HepG2 (cell line): Measurements from ENCODE around the gene SULT2A1. TPM values are rescaled to one million over a fixed set of nuclear protein-coding genes. Genes with fewer than 3 reads are reported as not detected.

Experiments used
- ATAC-seq: fragments of 200-7000 bp; cut with Tn5 transposase; 3 replicates; pipeline ENCODE4 v1.9.1; 2020; ENCODE audit warnings: mild to moderate bottlenecking, moderate library complexity
- BruUV-seq: library from RNA; stranded (reverse); fragments of 400-500 nt; replicated peaks from 2 replicates; lab custom pipeline; 2021; lab: Mats Ljungman, UMichigan
- CTCF ChIA-PET: fragments of 300-600 bp; formaldehyde crosslinking; extraction: SDS; loops from one replicate; lab custom pipeline; 2021; ENCODE audit warnings: low total read pairs, inconsistent platforms, low intra/inter-chr PET ratio; lab: Yijun Ruan, JAX
- POLR2A ChIA-PET: fragments of 350-600 bp; sonication (Branson Sonifier 250); formaldehyde crosslinking; loops from one replicate; lab custom pipeline; 2020; ENCODE audit warnings: antibody characterized with exemption, inconsistent platforms; lab: Yijun Ruan, JAX
- DNase-seq: peaks from one replicate; pipeline ENCODE4 v3.0.0-alpha.2; 2015; ENCODE audit warnings: low spot score
- FAIRE-seq: peaks from 3 replicates; lab custom pipeline; 2011; peaks lifted over from hg19 to GRCh38; lab: Jason Lieb, UNC
- H2AFZ ChIP-seq: one replicate; pipeline ENCODE4 v1.6.1; 2011; ENCODE audit warnings: low read length, inconsistent platforms
- H3K27ac ChIP-seq: fragments of 300-600 bp; 3 replicates; pipeline ENCODE4 v1.8.0; 2011; ENCODE audit warnings: mixed run types, mild to moderate bottlenecking, mixed read lengths, low read length, inconsistent platforms; ENCODE audit not compliant: insufficient read depth; ENCODE audit errors: extremely low read length
- H3K27me3 ChIP-seq, 2 experiments: fragments of 200-600 bp in 1 of 2; 2 replicates in 1 of 2; 3 replicates in 1 of 2; pipeline versions ENCODE4 v1.6.0 to v1.8.0; 2011; ENCODE audit warnings: low read length in 2 of 2, mild to moderate bottlenecking in 2 of 2, moderate library complexity in 2 of 2, inconsistent platforms in 1 of 2; ENCODE audit not compliant: insufficient read depth in 2 of 2, control insufficient read depth in 1 of 2
- H3K36me3 ChIP-seq, 2 experiments: fragments of 200-600 bp in 1 of 2; replicated peaks in 1 of 2; 2 replicates in 1 of 2; 3 replicates in 1 of 2; pipeline versions ENCODE4 v1.5.1 to v1.8.0; 2011; ENCODE audit warnings: low read length in 2 of 2, inconsistent platforms in 1 of 2; ENCODE audit not compliant: insufficient read depth in 2 of 2, control insufficient read depth in 1 of 2
- H3K4me1 ChIP-seq: 2 replicates; pipeline ENCODE4 v1.5.1; 2012; ENCODE audit warnings: low read length, inconsistent platforms; ENCODE audit not compliant: insufficient read depth
- H3K4me2 ChIP-seq: 2 replicates; pipeline ENCODE4 v1.6.0; 2011; ENCODE audit warnings: low read depth, low read length, inconsistent platforms
- H3K4me3 ChIP-seq, 3 experiments: fragments of 200-600 bp in 1 of 3; sonication (generic), shearing (Covaris generic) in 1 of 3; replicated peaks in 1 of 3; 2 replicates each; pipeline ENCODE4 v1.5.1; 2011 to 2016; ENCODE audit warnings: low read length in 3 of 3, inconsistent platforms in 2 of 3, low read depth in 2 of 3, mild to moderate bottlenecking in 2 of 3, control low read depth in 1 of 3, mixed read lengths in 1 of 3; ENCODE audit not compliant: insufficient read depth in 1 of 3
- H3K79me2 ChIP-seq: one replicate; pipeline ENCODE4 v1.6.1; 2011; ENCODE audit warnings: low read length, inconsistent platforms; ENCODE audit not compliant: insufficient read depth
- H3K9ac ChIP-seq: 2 replicates; pipeline ENCODE4 v1.6.0; 2011; ENCODE audit warnings: mild to moderate bottlenecking, low read depth, low read length, inconsistent platforms; ENCODE audit not compliant: insufficient read depth
- H3K9me3 ChIP-seq: 2 replicates; pipeline ENCODE4 v1.5.1; 2012; ENCODE audit warnings: mild to moderate bottlenecking, low read length
- H4K20me1 ChIP-seq: 2 replicates; pipeline ENCODE4 v1.6.0; 2011; ENCODE audit warnings: inconsistent platforms, mild to moderate bottlenecking, low read length, moderate library complexity; ENCODE audit not compliant: insufficient read depth
- DDIT3 ChIP-seq: sonication (generic); formaldehyde crosslinking; IDR thresholded peaks from 2 replicates; pipeline ENCODE4 v1.4.0; 2020; ENCODE audit warnings: mild to moderate bottlenecking, missing genetic modification reagents
- FOXA1 ChIP-seq, 2 experiments: fragments of 450-650 bp in 1 of 2; sonication (generic) in 1 of 2; formaldehyde crosslinking in 1 of 2; IDR thresholded peaks; 2 replicates each; pipeline versions ENCODE4 v1.4.0 to v1.6.1; 2016 to 2020; ENCODE audit warnings: missing genetic modification reagents in 1 of 2
- GATAD2A ChIP-seq: IDR thresholded peaks from 2 replicates; pipeline ENCODE4 v1.6.1; 2016
- HDAC2 ChIP-seq: sonication (generic); formaldehyde crosslinking; IDR thresholded peaks from 2 replicates; pipeline ENCODE4 v1.4.0; 2020; ENCODE audit warnings: missing genetic modification reagents
- HNF4A ChIP-seq: sonication (generic); formaldehyde crosslinking; IDR thresholded peaks from 2 replicates; pipeline ENCODE4 v1.4.0; 2020; ENCODE audit warnings: missing genetic modification reagents
- HNF4G ChIP-seq, 2 experiments: sonication (generic) in 1 of 2; formaldehyde crosslinking in 1 of 2; IDR thresholded peaks; 2 replicates each; pipeline versions ENCODE4 v1.4.0 to v1.6.1; 2011 to 2020; ENCODE audit warnings: borderline replicate concordance in 2 of 2, low read depth in 2 of 2, mild to moderate bottlenecking in 2 of 2, low read length in 1 of 2, missing genetic modification reagents in 1 of 2, moderate library complexity in 1 of 2
- MAFF ChIP-seq: IDR thresholded peaks from 2 replicates; pipeline ENCODE4 v1.6.1; 2011; ENCODE audit warnings: low read depth, low read length, improper control_type of control experiment
- MAFK ChIP-seq, 2 experiments: IDR thresholded peaks in 1 of 2; conservative IDR thresholded peaks in 1 of 2; 2 replicates each; pipeline ENCODE4 v1.6.1; 2011; ENCODE audit warnings: improper control_type of control experiment in 2 of 2, low read length in 2 of 2
- MED1 ChIP-seq: sonication (generic); formaldehyde crosslinking; IDR thresholded peaks from 2 replicates; pipeline ENCODE4 v1.4.0; 2020; ENCODE audit warnings: missing genetic modification reagents
- NKX3-1 ChIP-seq: sonication (generic); formaldehyde crosslinking; IDR thresholded peaks from 2 replicates; pipeline ENCODE4 v1.5.0; 2020; ENCODE audit warnings: missing genetic modification reagents
- PITX1 ChIP-seq: sonication (generic); formaldehyde crosslinking; IDR thresholded peaks from 2 replicates; pipeline ENCODE4 v1.5.1; 2020; ENCODE audit warnings: mild to moderate bottlenecking, missing genetic modification reagents
- SALL2 ChIP-seq: sonication (generic); formaldehyde crosslinking; IDR thresholded peaks from 2 replicates; pipeline ENCODE4 v1.8.1; 2023; ENCODE audit warnings: mild to moderate bottlenecking, missing genetic modification reagents, inconsistent platforms
- SMARCE1 ChIP-seq: fragments of 450-650 bp; IDR thresholded peaks from 2 replicates; pipeline ENCODE4 v1.6.1; 2017; ENCODE audit warnings: borderline replicate concordance
- ZBTB38 ChIP-seq: sonication (generic); formaldehyde crosslinking; IDR thresholded peaks from 2 replicates; pipeline ENCODE4 v1.5.1; 2020; ENCODE audit warnings: mild to moderate bottlenecking, missing genetic modification reagents
- ZBTB4 ChIP-seq: sonication (generic); formaldehyde crosslinking; IDR thresholded peaks from 2 replicates; pipeline ENCODE4 v1.4.0; 2020; ENCODE audit warnings: missing genetic modification reagents, mild to moderate bottlenecking, borderline replicate concordance
- ZBTB8A ChIP-seq: sonication (generic); formaldehyde crosslinking; IDR thresholded peaks from 2 replicates; pipeline ENCODE4 v1.4.0; 2020; ENCODE audit warnings: mild to moderate bottlenecking, low read depth, missing genetic modification reagents, borderline replicate concordance
- ZMYM4 ChIP-seq: sonication (generic); formaldehyde crosslinking; IDR thresholded peaks from 2 replicates; pipeline ENCODE4 v1.8.1; 2023; ENCODE audit warnings: mild to moderate bottlenecking, missing genetic modification reagents
- ZNF737 ChIP-seq: sonication (generic); formaldehyde crosslinking; IDR thresholded peaks from 2 replicates; pipeline ENCODE4 v1.5.0; 2020; ENCODE audit warnings: missing genetic modification reagents, mild to moderate bottlenecking, borderline replicate concordance
- ZSCAN20 ChIP-seq: sonication (generic); formaldehyde crosslinking; IDR thresholded peaks from 2 replicates; pipeline ENCODE4 v1.4.0; 2020; ENCODE audit warnings: missing genetic modification reagents, mild to moderate bottlenecking, borderline replicate concordance
- WGBS: methylation state at CpG from one replicate; pipeline ENCODE4 v1.1.6; 2017; ENCODE audit warnings: low lambda C conversion rate; 5-methylcytosine and 5-hydroxymethylcytosine counted together
- in situ Hi-C: cut with HindIII; loops from 2 replicates; pipeline ENCODE4 v1.10.0; 2017; ENCODE audit warnings: low pct_unique_long_range_greater_than_20kb; ENCODE audit not compliant: extremely low pct_ligation_motif_present
- intact Hi-C: fragments of 100-400 bp; cut with micrococcal nuclease; formaldehyde crosslinking; loops from one replicate; pipeline ENCODE4 v1.10.0; 2022; ENCODE audit not compliant: unreplicated experiment
- polyA plus RNA-seq, 8 experiments: library from polyadenylated mRNA; depleted of rRNA in 3 of 8; stranded (reverse) in 7 of 8; unstranded in 1 of 8; fragments of >200 nt; fragmentation: Illumina TruSeq in 4 of 8; extraction: Trizol in 4 of 8; gene quantifications; 2 replicates each; pipeline versions ENCODE4 v1.2.1 to v1.2.3, GENCODE V29; 2011 to 2016; ENCODE audit warnings: low read depth in 4 of 8, missing spikeins in 1 of 8, mixed read lengths in 1 of 8; ENCODE audit not compliant: insufficient read depth in 1 of 8
- total RNA-seq, 5 experiments: library from RNA; depleted of rRNA; stranded (reverse); fragments of >200 nt; fragmentation: Illumina TruSeq; extraction: Trizol; gene quantifications; 2 replicates each; pipeline ENCODE4 v1.2.3, GENCODE V29; 2016; ENCODE audit warnings: low read depth in 1 of 5

The SULT2A1 gene
- total and polyA plus RNA-seq, 2 of the 13 experiments (the other 11 are each of a cell fraction or from before 2014, with no cell fraction given), result 137 to 193 TPM

GRCh38 chr19:47896773-47897172 is 10.7 kb upstream of the SULT2A1 start:
- FAIRE-seq (no peak), ATAC-seq (no peak), DNase-seq (peak; percentile 31)
- CTCF ChIA-PET, result no interaction called here
- no peaks in the 10 kb centered on the region for H3K36me3 ChIP-seq
- H3K4me3 ChIP-seq, result no peak overlapping the region
- no peaks in the 10 kb centered on the region for H3K27me3 ChIP-seq
- peak overlapping the region; percentile 74 for H2AFZ ChIP-seq
- intact Hi-C loops, result no loop called here
- peak overlapping the region; percentile 37; the same call in 1 of the 2 replicates for H3K4me2 ChIP-seq
- no peaks in the 10 kb centered on the region for H3K9me3 ChIP-seq
- WGBS, result 37% methylated on average over 5 of the region's 5 CpGs
- no peaks in the 10 kb centered on the region for H3K79me2 ChIP-seq
- H3K9ac ChIP-seq, result peak overlapping the region; percentile 36; the same call in 1 of the 2 replicates
- in situ Hi-C loops, result no loop called here
- peak overlapping the region; percentile 64 for H3K27ac ChIP-seq
- peaks cover 57% of the 10 kb centered on the region for H3K4me1 ChIP-seq
- BruUV-seq, result no TSS peak
- POLR2A ChIA-PET, result no interaction called here
- no peaks in the 10 kb centered on the region for H4K20me1 ChIP-seq
- peak; percentile 16; the same call in 1 of the 2 replicates for TF ChIP-seq GATAD2A (CRISPR knock-in tag)
- no peak for TF ChIP-seq FOXA1 (IDR thresholded peaks at IDR 0.05)
- TF ChIP-seq FOXA1 (CRISPR knock-in tag; IDR thresholded peaks at IDR 0.05), result peak; percentile 31; the same call in 1 of the 2 replicates
- no peak for TF ChIP-seq DDIT3 (CRISPR knock-in tag)
- TF ChIP-seq SMARCE1, result no peak
- peak; percentile 59 for TF ChIP-seq PITX1 (CRISPR knock-in tag)
- 0 out of 2 replicates have a peak, but pooled peaks have one; percentile 26 for TF ChIP-seq MED1
- TF ChIP-seq ZBTB38 (CRISPR knock-in tag), result peak; percentile 56
- peak; percentile 87 for TF ChIP-seq ZBTB4 (CRISPR knock-in tag)
- TF ChIP-seq HNF4A (CRISPR knock-in tag), result peak; percentile 60
- TF ChIP-seq NKX3-1, result no peak
- TF ChIP-seq HDAC2 (CRISPR knock-in tag), result peak; percentile 19; the same call in 1 of the 2 replicates
- 0 out of 4 replicates have a peak, but pooled peaks have one; percentile 4 to 39 for TF ChIP-seq MAFK (conservative IDR thresholded peaks at IDR 0.05 in 1 of 2, IDR thresholded peaks at IDR 0.05 in 1 of 2; ENCODE audit: low read length in 2 of 2)
- no peak for TF ChIP-seq ZNF737
- TF ChIP-seq HNF4G (IDR thresholded peaks at IDR 0.05; ENCODE audit: borderline replicate concordance, low read depth, low read length), result peak; percentile 18; the same call in 1 of the 2 replicates
- TF ChIP-seq HNF4G (CRISPR knock-in tag; IDR thresholded peaks at IDR 0.05; ENCODE audit: borderline replicate concordance, low read depth), result no peak
- TF ChIP-seq ZMYM4 (CRISPR knock-in tag), result 0 out of 2 replicates have a peak, but pooled peaks have one; percentile 28
- no peak for TF ChIP-seq ZSCAN20 (CRISPR knock-in tag)
- TF ChIP-seq ZBTB8A (CRISPR knock-in tag), result no peak
- TF ChIP-seq MAFF, result peak; percentile 33; the same call in 1 of the 2 replicates
- no peak for TF ChIP-seq SALL2
